ENCODE measurements around the gene RBM3. TPM values are rescaled to one million over a fixed set of nuclear protein-coding genes. Genes with fewer than 3 reads are reported as not detected.

RBM3 gene
- total RNA-seq, 4 donors from 2014 or later = 170 to 235 (median 217) TPM

DNA sequence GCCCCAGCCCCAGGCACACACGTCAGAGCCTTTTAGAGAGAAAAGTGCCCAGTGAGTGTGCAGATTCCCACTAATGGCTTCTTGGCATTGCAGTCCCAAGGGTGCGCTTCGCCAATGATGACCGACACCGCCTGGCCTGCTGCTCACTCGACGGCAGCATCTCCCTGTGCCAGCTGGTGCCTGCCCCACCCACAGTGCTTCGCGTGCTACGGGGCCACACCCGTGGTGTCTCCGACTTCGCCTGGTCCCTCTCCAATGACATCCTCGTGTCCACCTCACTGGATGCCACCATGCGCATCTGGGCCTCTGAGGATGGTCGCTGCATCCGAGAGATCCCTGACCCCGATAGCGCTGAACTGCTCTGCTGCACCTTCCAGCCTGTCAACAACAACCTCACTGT, 25.9 kb downstream of the RBM3 start:
- Histone ChIP-seq H3K27me3 (no peaks in the 10 kb centered on the region), H3K4me3 (no peak overlapping the region), H3K27ac (no peak overlapping the region), H3K4me1 (peaks cover 0 to 19% (median 0%) of the 10 kb centered on the region in 4 donors), H3K36me3 (peaks cover 0 to 63% (median 0%) of the 10 kb centered on the region in 3 donors), H3K9me3 (no peaks in the 10 kb centered on the region)
- DNase-seq (ENCODE audit: low spot score in 2 of 2) = no peak
- WGBS, 2 donors = 92 to 93% methylated on average over 18 to 19 of the region's 19 CpGs
- no peak for TF ChIP-seq POLR2A (IDR thresholded peaks at IDR 0.05)
- no peak for TF ChIP-seq EP300 (IDR thresholded peaks at IDR 0.05)
- TF ChIP-seq, protein P1, sequence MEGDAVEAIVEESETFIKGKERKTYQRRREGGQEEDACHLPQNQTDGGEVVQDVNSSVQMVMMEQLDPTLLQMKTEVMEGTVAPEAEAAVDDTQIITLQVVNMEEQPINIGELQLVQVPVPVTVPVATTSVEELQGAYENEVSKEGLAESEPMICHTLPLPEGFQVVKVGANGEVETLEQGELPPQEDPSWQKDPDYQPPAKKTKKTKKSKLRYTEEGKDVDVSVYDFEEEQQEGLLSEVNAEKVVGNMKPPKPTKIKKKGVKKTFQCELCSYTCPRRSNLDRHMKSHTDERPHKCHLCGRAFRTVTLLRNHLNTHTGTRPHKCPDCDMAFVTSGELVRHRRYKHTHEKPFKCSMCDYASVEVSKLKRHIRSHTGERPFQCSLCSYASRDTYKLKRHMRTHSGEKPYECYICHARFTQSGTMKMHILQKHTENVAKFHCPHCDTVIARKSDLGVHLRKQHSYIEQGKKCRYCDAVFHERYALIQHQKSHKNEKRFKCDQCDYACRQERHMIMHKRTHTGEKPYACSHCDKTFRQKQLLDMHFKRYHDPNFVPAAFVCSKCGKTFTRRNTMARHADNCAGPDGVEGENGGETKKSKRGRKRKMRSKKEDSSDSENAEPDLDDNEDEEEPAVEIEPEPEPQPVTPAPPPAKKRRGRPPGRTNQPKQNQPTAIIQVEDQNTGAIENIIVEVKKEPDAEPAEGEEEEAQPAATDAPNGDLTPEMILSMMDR (IDR thresholded peaks at IDR 0.05) = no peak

- Histone ChIP-seq H3K4me1 (peaks cover 0 to 17% (median 0%) of the 10 kb centered on the region in 4 donors), H3K36me3 (peaks cover 0 to 66% (median 0%) of the 10 kb centered on the region in 3 donors), H3K9me3 (no peaks in the 10 kb centered on the region), H3K4me3 (no peak overlapping the region), H3K27me3 (no peaks in the 10 kb centered on the region), H3K27ac (no peak overlapping the region)
- TF ChIP-seq EP300 (IDR thresholded peaks at IDR 0.05) (no peak), POLR2A (IDR thresholded peaks at IDR 0.05) (no peak)
- TF ChIP-seq, protein P1 (IDR thresholded peaks at IDR 0.05) = no peak
- DNase-seq (ENCODE audit: low spot score in 2 of 2) = no peak
- 68 to 77% methylated on average over 4 to 9 of the region's 17 CpGs for whole genome bisulfite sequencing, 2 donors
These were observed 27.6 kb downstream of the RBM3 start for GRCh38 chrX:48601741-48602394.

DNA sequence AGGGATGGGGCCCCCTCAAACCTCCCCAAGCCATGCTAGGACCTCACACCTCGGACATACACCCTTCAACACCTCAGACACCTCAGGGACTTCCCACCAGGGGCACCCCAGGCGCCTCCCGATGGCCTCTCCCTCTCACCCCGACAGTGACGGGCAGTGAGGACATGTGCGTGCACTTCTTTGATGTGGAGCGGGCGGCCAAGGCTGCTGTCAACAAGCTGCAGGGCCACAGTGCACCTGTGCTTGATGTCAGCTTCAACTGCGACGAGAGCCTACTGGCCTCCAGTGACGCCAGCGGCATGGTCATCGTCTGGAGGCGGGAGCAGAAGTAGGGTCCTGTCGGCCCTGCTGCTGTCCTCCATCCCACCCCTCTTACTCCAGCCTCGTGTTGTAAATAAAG, 30.4 kb downstream of the RBM3 start:
- no peaks in the 10 kb centered on the region for H3K9me3 ChIP-seq
- H3K27ac ChIP-seq = no peak overlapping the region
- 83 to 86% methylated on average over 9 to 11 of the region's 16 CpGs for WGBS, 2 donors
- H3K4me3 ChIP-seq = no peak overlapping the region
- peaks cover 0 to 55% (median 0%) of the 10 kb centered on the region in 3 donors for H3K36me3 ChIP-seq
- DNase-seq (ENCODE audit: low spot score in 2 of 2) = no peak
- H3K4me1 ChIP-seq = no peaks in the 10 kb centered on the region
- no peaks in the 10 kb centered on the region for H3K27me3 ChIP-seq
- TF ChIP-seq POLR2A (IDR thresholded peaks at IDR 0.05) (no peak), EP300 (IDR thresholded peaks at IDR 0.05) (no peak)
- TF ChIP-seq, protein P1 (IDR thresholded peaks at IDR 0.05) = no peak

DNA sequence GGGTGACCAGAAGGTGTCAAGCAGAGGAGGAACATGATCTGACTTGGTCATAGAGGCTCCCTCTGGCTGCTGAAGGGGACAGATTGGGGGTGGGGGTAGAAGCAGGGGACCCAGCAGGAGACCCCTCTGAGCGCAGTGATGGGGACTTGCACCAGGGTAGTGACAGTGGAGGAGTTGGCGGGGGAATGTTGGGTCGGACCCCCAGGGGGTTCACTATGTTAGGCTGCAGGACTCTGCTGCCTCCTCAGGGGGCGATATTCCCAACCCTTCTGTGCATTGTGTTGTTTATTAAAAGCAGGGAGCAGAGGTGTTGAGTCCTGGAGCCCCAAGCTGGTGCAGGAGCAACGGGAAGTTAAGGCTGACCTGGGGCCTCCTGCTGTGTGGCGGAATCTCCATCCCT, 31.8 kb downstream of the RBM3 start:
- H3K4me3 ChIP-seq = no peak overlapping the region
- no peak overlapping the region for H3K27ac ChIP-seq
- 69 to 80% methylated on average over 6 of the region's 6 CpGs for WGBS, 2 donors
- peaks cover 0 to 42% (median 0%) of the 10 kb centered on the region in 3 donors for H3K36me3 ChIP-seq
- H3K27me3 ChIP-seq = no peaks in the 10 kb centered on the region
- no peaks in the 10 kb centered on the region for H3K4me1 ChIP-seq
- no peaks in the 10 kb centered on the region for H3K9me3 ChIP-seq
- TF ChIP-seq EP300 (IDR thresholded peaks at IDR 0.05) (no peak), POLR2A (IDR thresholded peaks at IDR 0.05) (no peak)
- TF ChIP-seq, protein P1 (IDR thresholded peaks at IDR 0.05) = no peak
- no peak for DNase-seq (ENCODE audit: low spot score in 2 of 2)

GRCh38 chrX:48611703-48612102, 37.4 kb downstream of the RBM3 start:
- H3K4me3 ChIP-seq = no peak overlapping the region
- no peak for DNase-seq (ENCODE audit: low spot score in 2 of 2)
- no peaks in the 10 kb centered on the region for H3K36me3 ChIP-seq
- H3K9me3 ChIP-seq = no peaks in the 10 kb centered on the region
- no peaks in the 10 kb centered on the region for H3K4me1 ChIP-seq
- 51 to 66% methylated on average over 2 of the region's 2 CpGs for WGBS, 2 donors
- TF ChIP-seq POLR2A (IDR thresholded peaks at IDR 0.05) = no peak
- TF ChIP-seq, protein P1 (IDR thresholded peaks at IDR 0.05) = no peak
- no peak for TF ChIP-seq EP300 (IDR thresholded peaks at IDR 0.05)
- H3K27ac ChIP-seq = no peak overlapping the region
- H3K27me3 ChIP-seq = peaks cover 0 to 4% of the 10 kb centered on the region in 2 donors

Measured in tibial nerve (tissue), 4 donors.